Adrenal gland (tissue), 5 donors: Measurements from ENCODE around the gene COL18A1.

Experiments used
- CTCF ChIP-seq, 6 experiments: fragments of 450-650 bp in 4 of 6; fragments of 200-600 bp in 2 of 6; sonication (generic) in 1 of 6; IDR thresholded peaks; 1 replicate in 5 of 6; 2 replicates in 1 of 6; pipeline versions ENCODE4 v1.5.1 to v1.8.0; 2016 to 2021; ENCODE audit warnings: antibody characterized with exemption in 6 of 6, mild to moderate bottlenecking in 2 of 6, moderate library complexity in 1 of 6
- POLR2A ChIP-seq, 2 donors: fragments of 450-650 bp; IDR thresholded peaks; one replicate each; pipeline ENCODE4 v1.6.1; 2017; ENCODE audit warnings: antibody characterized with exemption in 2 of 2, mild to moderate bottlenecking in 2 of 2, moderate library complexity in 1 of 2
- donor health status: DM: no; HTN: no; CAD: no.

- TF ChIP-seq CTCF (IDR thresholded peaks at IDR 0.05) (no peak), POLR2A (IDR thresholded peaks at IDR 0.05) (no peak)
Measured at GRCh38 chr21:45543371-45543709, 138.4 kb downstream of the COL18A1 start.
